Measurements from ENCODE around the gene FAM200B.

GRCh38 chr4:15717086-15717485, 35.5 kb downstream of the FAM200B start:
- TF ChIP-seq CTCF (IDR thresholded peaks at IDR 0.05) (no peak), EZH2 (IDR thresholded peaks at IDR 0.05) (no peak), EZH2phosphoT487 (IDR thresholded peaks at IDR 0.05) (no peak)

Data from neural progenitor cell (in vitro differentiated cells).